ENCODE results near the gene CALM3. TPM values are rescaled to one million over a fixed set of nuclear protein-coding genes. Genes with fewer than 3 reads are reported as not detected.

The CALM3 gene
- total RNA-seq, 1 experiment from 2014 or later, result 343 TPM

- no peaks in the 10 kb centered on the region for H4K20me1 ChIP-seq (ENCODE audit: control insufficient read depth, insufficient read depth, insufficient read length)
- no peak overlapping the region for H2BK12ac ChIP-seq (ENCODE audit: insufficient read length, low read depth, low read length)
- no peak overlapping the region for H3K56ac ChIP-seq (ENCODE audit: insufficient read length, low read depth, low read length)
- no peak overlapping the region for H3K9ac ChIP-seq (ENCODE audit: extremely low read depth, insufficient read length, low read length)
- H3K14ac ChIP-seq (ENCODE audit: insufficient read depth, low read length), result no peak overlapping the region
- no peak overlapping the region for H2BK20ac ChIP-seq (ENCODE audit: low read depth, low read length, poor library complexity, severe bottlenecking)
- H3K27ac Mint-ChIP-seq, result peak overlapping the region in 1 of 3 experiments; percentile 87; a peak in 2 of 7 replicates
- no peaks in the 10 kb centered on the region for H3K27me3 Mint-ChIP-seq (ENCODE audit: low read depth)
- no peak overlapping the region for H4K5ac ChIP-seq (ENCODE audit: insufficient read length, low read depth, low read length)
- no peaks in the 10 kb centered on the region for H3K23me2 ChIP-seq (ENCODE audit: insufficient read length, low read depth, low read length, poor library complexity, severe bottlenecking)
- H3K23ac ChIP-seq (ENCODE audit: insufficient read length, low read depth, low read length), result no peak overlapping the region
- no peak overlapping the region for H2BK5ac ChIP-seq (ENCODE audit: insufficient read length, low read length)
- H3K9me3 ChIP-seq (ENCODE audit: control insufficient read depth, low read depth, low read length), result no peaks in the 10 kb centered on the region
- no peaks in the 10 kb centered on the region for H3K4me1 ChIP-seq (ENCODE audit: insufficient read depth, low read length)
- no peak overlapping the region for H3K4me3 Mint-ChIP-seq
- H3K79me2 ChIP-seq (ENCODE audit: insufficient read depth, low read length), result no peaks in the 10 kb centered on the region
- no peak overlapping the region for H3T11ph ChIP-seq (ENCODE audit: low read length)
- no peak overlapping the region for H3K18ac ChIP-seq (ENCODE audit: insufficient read length, low read depth, low read length)
- no peak overlapping the region for H3K27ac ChIP-seq (ENCODE audit: insufficient read length, low read depth, low read length)
- no peak overlapping the region for H3K4ac ChIP-seq (ENCODE audit: low read depth, low read length)
- WGBS (ENCODE audit: extremely low coverage, insufficient read length, low lambda C conversion rate), result no CpG with 5 or more reads among the region's 5 CpGs
- H2BK120ac ChIP-seq (ENCODE audit: low read depth, low read length, poor library complexity, severe bottlenecking), result no peak overlapping the region
- H4K8ac ChIP-seq (replicated peaks; ENCODE audit: insufficient read length, low read depth, low read length), result no peak overlapping the region
- no peak for DNase-seq
- H2AK5ac ChIP-seq (ENCODE audit: insufficient read length, low read length), result no peak overlapping the region
- peaks cover 28 to 50% (median 49%) of the 10 kb centered on the region in 3 experiments; a peak in 6 of 7 replicates for H3K36me3 Mint-ChIP-seq (ENCODE audit: insufficient read depth in 1 of 3, low read depth in 3 of 3)
- H4K91ac ChIP-seq (ENCODE audit: insufficient read length, low read depth, low read length), result no peak overlapping the region
- no peak overlapping the region for H2BK15ac ChIP-seq (ENCODE audit: low read depth, low read length)
- no peak overlapping the region for H3K4me2 ChIP-seq (ENCODE audit: insufficient read depth, insufficient read length, low read length)
- H3K9me3 Mint-ChIP-seq, result no peaks in the 10 kb centered on the region
- no peak overlapping the region for H2AFZ ChIP-seq (ENCODE audit: low read length)
- no peaks in the 10 kb centered on the region for H3K27me3 ChIP-seq (ENCODE audit: insufficient read depth, low read length)
- H3K79me1 ChIP-seq (ENCODE audit: insufficient read depth, low read depth, low read length, poor library complexity, severe bottlenecking), result no peaks in the 10 kb centered on the region
- no peak for TF ChIP-seq CTCF (conservative IDR thresholded peaks at IDR 0.05)
- peaks cover 5 to 7% of the 10 kb centered on the region in 2 experiments; a peak in 2 of 4 replicates for H3K4me1 Mint-ChIP-seq
These were observed 9.3 kb downstream of the CALM3 start for GRCh38 chr19:46610413-46610775.

Data from H9 (cell line).